NB4 (cell line): ENCODE data around the gene ZNF407.

Experiments
- CTCF ChIP-seq: IDR thresholded peaks from one replicate; pipeline ENCODE4 v1.5.1; 2012; ENCODE audit warnings: low read depth, low read length
- MAX ChIP-seq: IDR thresholded peaks from 2 replicates; pipeline ENCODE4 v1.6.1; 2011; ENCODE audit warnings: low read depth, low read length
- MYC ChIP-seq: IDR thresholded peaks from 2 replicates; pipeline ENCODE4 v1.6.1; 2011; ENCODE audit warnings: low read depth, low read length
- POLR2A ChIP-seq: IDR thresholded peaks from 2 replicates; pipeline ENCODE4 v1.6.1; 2011; ENCODE audit warnings: mild to moderate bottlenecking; ENCODE audit not compliant: insufficient read length; ENCODE audit errors: extremely low read depth

- TF ChIP-seq POLR2A = no peak
- no peak for TF ChIP-seq CTCF
- TF ChIP-seq MAX = no peak
- no peak for TF ChIP-seq MYC
Observed at GRCh38 chr18:74760026-74760425, 162.4 kb downstream of the ZNF407 start.
